H9 (cell line): ENCODE results near the gene ZNF688. TPM values are rescaled to one million over a fixed set of nuclear protein-coding genes. Genes with fewer than 3 reads are reported as not detected.
A peak's percentile ranks its signal among the peaks of the same experiment; 100 is the strongest.

Experiments used
- DNase-seq: peaks from one replicate; pipeline ENCODE4 v3.0.0-alpha.2; 2017
- H2AFZ ChIP-seq: one replicate; pipeline ENCODE4 v1.6.1; 2013; ENCODE audit warnings: mild to moderate bottlenecking, low read length, control low read depth, moderate library complexity
- H2AK5ac ChIP-seq: 2 replicates; pipeline ENCODE4 v1.6.1; 2013; ENCODE audit warnings: low read length, control low read depth, mixed read lengths; ENCODE audit not compliant: insufficient read length
- H2BK120ac ChIP-seq: one replicate; pipeline ENCODE4 v1.6.1; 2013; ENCODE audit warnings: low read depth, mild to moderate bottlenecking, low read length, control low read depth, inconsistent platforms; ENCODE audit not compliant: poor library complexity, severe bottlenecking
- H2BK12ac ChIP-seq: 2 replicates; pipeline ENCODE4 v1.6.1; 2013; ENCODE audit warnings: low read length, control low read depth, mixed read lengths, low read depth; ENCODE audit not compliant: insufficient read length
- H2BK15ac ChIP-seq: 2 replicates; pipeline ENCODE4 v1.6.1; 2013; ENCODE audit warnings: low read depth, low read length, control low read depth
- H2BK20ac ChIP-seq: one replicate; pipeline ENCODE4 v1.6.1; 2013; ENCODE audit warnings: low read depth, mild to moderate bottlenecking, low read length, control low read depth, inconsistent platforms; ENCODE audit not compliant: poor library complexity, severe bottlenecking
- H2BK5ac ChIP-seq: 2 replicates; pipeline ENCODE4 v1.6.1; 2013; ENCODE audit warnings: low read length, control low read depth, mixed read lengths; ENCODE audit not compliant: insufficient read length
- H3K14ac ChIP-seq: 2 replicates; pipeline ENCODE4 v1.6.1; 2013; ENCODE audit warnings: low read length, control low read depth; ENCODE audit not compliant: insufficient read depth
- H3K18ac ChIP-seq: 2 replicates; pipeline ENCODE4 v1.6.1; 2013; ENCODE audit warnings: low read depth, mild to moderate bottlenecking, mixed read lengths, low read length, control low read depth; ENCODE audit not compliant: insufficient read length
- H3K23ac ChIP-seq: 2 replicates; pipeline ENCODE4 v1.6.1; 2013; ENCODE audit warnings: low read length, control low read depth, mixed read lengths, low read depth; ENCODE audit not compliant: insufficient read length
- H3K23me2 ChIP-seq: 2 replicates; pipeline ENCODE4 v1.6.1; 2013; ENCODE audit warnings: low read depth, mild to moderate bottlenecking, mixed read lengths, low read length, control low read depth; ENCODE audit not compliant: insufficient read length, poor library complexity, severe bottlenecking
- H3K27ac ChIP-seq: 2 replicates; pipeline ENCODE4 v1.5.1; 2013; ENCODE audit warnings: low read length, control low read depth, mixed read lengths, low read depth; ENCODE audit not compliant: insufficient read length
- H3K27me3 ChIP-seq: 2 replicates; pipeline ENCODE4 v1.6.1; 2013; ENCODE audit warnings: low read length, control low read depth, inconsistent platforms; ENCODE audit not compliant: insufficient read depth
- H3K4ac ChIP-seq: 2 replicates; pipeline ENCODE4 v1.6.1; 2013; ENCODE audit warnings: low read depth, mild to moderate bottlenecking, control low read depth, inconsistent platforms, low read length, moderate library complexity
- H3K4me1 ChIP-seq: 2 replicates; pipeline ENCODE4 v1.6.1; 2013; ENCODE audit warnings: low read length, control low read depth, inconsistent platforms; ENCODE audit not compliant: insufficient read depth
- H3K4me2 ChIP-seq: 2 replicates; pipeline ENCODE4 v1.6.1; 2013; ENCODE audit warnings: low read length, control low read depth, mixed read lengths; ENCODE audit not compliant: insufficient read length, insufficient read depth
- H3K56ac ChIP-seq: 2 replicates; pipeline ENCODE4 v1.6.1; 2013; ENCODE audit warnings: low read depth, mild to moderate bottlenecking, mixed read lengths, low read length, control low read depth; ENCODE audit not compliant: insufficient read length
- H3K79me1 ChIP-seq: 2 replicates; pipeline ENCODE4 v1.6.1; 2013; ENCODE audit warnings: low read depth, mild to moderate bottlenecking, moderate library complexity, low read length, control low read depth, inconsistent platforms; ENCODE audit not compliant: insufficient read depth, poor library complexity, severe bottlenecking
- H3K79me2 ChIP-seq: 2 replicates; pipeline ENCODE4 v1.6.1; 2013; ENCODE audit warnings: low read length, control low read depth, inconsistent platforms; ENCODE audit not compliant: insufficient read depth
- H3K9ac ChIP-seq: 2 replicates; pipeline ENCODE4 v1.6.1; 2013; ENCODE audit warnings: low read length, control low read depth, mixed read lengths; ENCODE audit not compliant: insufficient read length; ENCODE audit errors: extremely low read depth
- H3K9me3 ChIP-seq: one replicate; pipeline ENCODE4 v1.6.1; 2013; ENCODE audit warnings: low read depth, low read length, inconsistent platforms; ENCODE audit not compliant: control insufficient read depth
- H3T11ph ChIP-seq: one replicate; pipeline ENCODE4 v1.6.1; 2013; ENCODE audit warnings: mild to moderate bottlenecking, low read length, control low read depth, inconsistent platforms
- H4K20me1 ChIP-seq: one replicate; pipeline ENCODE4 v1.6.1; 2013; ENCODE audit not compliant: control insufficient read depth, insufficient read length, insufficient read depth
- H4K5ac ChIP-seq: 2 replicates; pipeline ENCODE4 v1.6.1; 2013; ENCODE audit warnings: low read depth, mild to moderate bottlenecking, mixed read lengths, low read length, control low read depth; ENCODE audit not compliant: insufficient read length
- H4K8ac ChIP-seq: replicated peaks from 2 replicates; pipeline ENCODE4 v1.6.1; 2013; ENCODE audit warnings: low read length, control low read depth, mixed read lengths, low read depth; ENCODE audit not compliant: insufficient read length
- H4K91ac ChIP-seq: 2 replicates; pipeline ENCODE4 v1.6.1; 2013; ENCODE audit warnings: low read depth, mild to moderate bottlenecking, moderate library complexity, mixed read lengths, low read length, control low read depth; ENCODE audit not compliant: insufficient read length
- H3K27ac Mint-ChIP-seq, 3 experiments: 2 replicates in 2 of 3; 3 replicates in 1 of 3; pipeline ENCODE4 v1.8.0; 2020 to 2021; ENCODE audit warnings: mixed read lengths in 3 of 3, mild to moderate bottlenecking in 1 of 3, moderate library complexity in 1 of 3
- H3K27me3 Mint-ChIP-seq: 2 replicates; pipeline ENCODE4 v1.8.0; 2021; ENCODE audit warnings: low read depth, mild to moderate bottlenecking, moderate library complexity, mixed read lengths
- H3K36me3 Mint-ChIP-seq, 3 experiments: 2 replicates in 2 of 3; 3 replicates in 1 of 3; pipeline ENCODE4 v1.8.0; 2020 to 2021; ENCODE audit warnings: low read depth in 3 of 3, mixed read lengths in 3 of 3; ENCODE audit not compliant: insufficient read depth in 1 of 3
- H3K4me1 Mint-ChIP-seq, 2 experiments: 2 replicates each; pipeline ENCODE4 v1.8.0; 2020; ENCODE audit warnings: mixed read lengths in 2 of 2
- H3K4me3 Mint-ChIP-seq, 2 experiments: 2 replicates in 1 of 2; 3 replicates in 1 of 2; pipeline ENCODE4 v1.8.0; 2020 to 2021; ENCODE audit warnings: mild to moderate bottlenecking in 2 of 2, mixed read lengths in 2 of 2, moderate library complexity in 1 of 2
- H3K9me3 Mint-ChIP-seq, 2 experiments: 2 replicates in 1 of 2; 3 replicates in 1 of 2; pipeline ENCODE4 v1.8.0; 2020; ENCODE audit warnings: mild to moderate bottlenecking in 2 of 2, mixed read lengths in 2 of 2, moderate library complexity in 1 of 2
- CTCF ChIP-seq: fragments of 200-600 bp; sonication (generic); conservative IDR thresholded peaks from 3 replicates; pipeline ENCODE4 v1.8.0; 2021; ENCODE audit warnings: antibody characterized with exemption, mild to moderate bottlenecking
- WGBS: extraction: QIAGEN DNeasy Blood & Tissue Kit; methylation state at CpG from one replicate; pipeline ENCODE4 v1.1.7; 2013; ENCODE audit warnings: missing lambda C conversion rate, low lambda C conversion rate, mixed read lengths; ENCODE audit not compliant: insufficient read length; ENCODE audit errors: extremely low coverage; 5-methylcytosine and 5-hydroxymethylcytosine counted together
- long read RNA-seq: library from polyadenylated mRNA; unstranded; transcript quantifications from one replicate; pipeline ENCODE4 v2.0.0, GENCODE V29; 2020
- total RNA-seq: library from RNA; stranded (reverse); gene quantifications from 2 replicates; pipeline ENCODE4 v1.2.1, GENCODE V29; 2021

The ZNF688 gene
- total RNA-seq: 4.3 and 4.5 TPM in 2 replicates
- long read RNA-seq, partial matches to known transcripts: 0 of 7 reads
- long read RNA-seq, other reads (novel, unspliced or antisense): 2 of 7 reads

- peaks cover 13% of the 10 kb centered on the region in 2 experiments for H3K4me1 Mint-ChIP-seq
- H3K4me1 ChIP-seq: no peaks in the 10 kb centered on the region; the same call in 1 of the 2 replicates
- H3K9me3 ChIP-seq: no peaks in the 10 kb centered on the region
- peak within 1 kb of the TSS; percentile 96 for H3K4me2 ChIP-seq
- no peaks in the 10 kb centered on the region for H3K27me3 ChIP-seq
- peak within 1 kb of the TSS; percentile 74 for H3K14ac ChIP-seq
- H3K79me2 ChIP-seq: no peaks in the 10 kb centered on the region
- peak within 1 kb of the TSS; percentile 83 to 95 for H3K4me3 Mint-ChIP-seq
- H4K8ac ChIP-seq: no peak within 1 kb of the TSS
- peak within 1 kb of the TSS; percentile 89 to 97 (median 91); a peak in 6 of 7 replicates for H3K27ac Mint-ChIP-seq
- peaks cover 16% of the 10 kb centered on the region for H3K23me2 ChIP-seq
- H4K20me1 ChIP-seq: no peaks in the 10 kb centered on the region
- H3K27me3 Mint-ChIP-seq: peaks cover 7% of the 10 kb centered on the region
- TF ChIP-seq CTCF: no peak
- H2BK120ac ChIP-seq: no peak within 1 kb of the TSS
- peak within 1 kb of the TSS; percentile 43 for H3K9ac ChIP-seq
- no peaks in the 10 kb centered on the region for H3K9me3 Mint-ChIP-seq
- no peak within 1 kb of the TSS for H2BK15ac ChIP-seq
- H4K91ac ChIP-seq: no peak within 1 kb of the TSS
- no peak within 1 kb of the TSS for H2AFZ ChIP-seq
- H3K79me1 ChIP-seq: no peaks in the 10 kb centered on the region
- H3K23ac ChIP-seq: no peak within 1 kb of the TSS
- no peaks in the 10 kb centered on the region; a peak in 1 of 7 replicates for H3K36me3 Mint-ChIP-seq
- no peak within 1 kb of the TSS for H3K4ac ChIP-seq
- no peak within 1 kb of the TSS for H2BK12ac ChIP-seq
- H3T11ph ChIP-seq: no peak within 1 kb of the TSS
- no peak within 1 kb of the TSS for H2AK5ac ChIP-seq
- peak; percentile 96 for DNase-seq
- H2BK5ac ChIP-seq: no peak within 1 kb of the TSS
- peak within 1 kb of the TSS; percentile 18 for H3K18ac ChIP-seq
- no peak within 1 kb of the TSS for H2BK20ac ChIP-seq
- no CpG with 5 or more reads among the region's 67 CpGs for WGBS
- H3K27ac ChIP-seq: no peak within 1 kb of the TSS
- H4K5ac ChIP-seq: no peak within 1 kb of the TSS
- no peak within 1 kb of the TSS for H3K56ac ChIP-seq
Observed at GRCh38 chr16:30571445-30572322, at the start of gene ZNF688. TSS of gene ZNF688 (minus strand) at chr16:30571714. CDS start at chr16:30571629, 85 bp downstream.
